ENCODE results near the gene P2RY8.
A peak's percentile ranks its signal among the peaks of the same experiment; 100 is the strongest.
"Not testable (repeated sequence)": the region's sequence is repeated elsewhere in the genome, so short reads cannot be mapped to it uniquely, and the experiment has no call there.

Gene P2RY8

DNA sequence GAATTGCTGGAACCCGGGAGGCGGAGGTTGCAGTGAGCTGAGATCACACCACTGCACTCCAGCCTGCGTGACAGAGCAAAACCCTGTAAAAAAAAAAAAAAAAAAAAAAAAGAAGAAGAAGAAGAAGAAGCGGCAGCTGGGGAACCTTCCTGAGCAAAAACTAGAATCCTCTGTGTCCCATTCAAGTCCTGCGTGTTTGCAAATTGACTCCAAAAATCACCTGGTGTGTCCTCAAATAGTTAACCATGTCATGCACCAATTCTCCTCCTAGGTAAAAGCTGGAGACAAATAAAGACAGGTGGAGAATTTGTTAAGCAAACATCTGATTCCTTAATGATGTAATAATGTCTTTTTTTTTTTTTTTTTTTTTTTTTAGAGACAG lies 52.4 kb downstream of the P2RY8 start:
- DNase-seq = no peak

DNA sequence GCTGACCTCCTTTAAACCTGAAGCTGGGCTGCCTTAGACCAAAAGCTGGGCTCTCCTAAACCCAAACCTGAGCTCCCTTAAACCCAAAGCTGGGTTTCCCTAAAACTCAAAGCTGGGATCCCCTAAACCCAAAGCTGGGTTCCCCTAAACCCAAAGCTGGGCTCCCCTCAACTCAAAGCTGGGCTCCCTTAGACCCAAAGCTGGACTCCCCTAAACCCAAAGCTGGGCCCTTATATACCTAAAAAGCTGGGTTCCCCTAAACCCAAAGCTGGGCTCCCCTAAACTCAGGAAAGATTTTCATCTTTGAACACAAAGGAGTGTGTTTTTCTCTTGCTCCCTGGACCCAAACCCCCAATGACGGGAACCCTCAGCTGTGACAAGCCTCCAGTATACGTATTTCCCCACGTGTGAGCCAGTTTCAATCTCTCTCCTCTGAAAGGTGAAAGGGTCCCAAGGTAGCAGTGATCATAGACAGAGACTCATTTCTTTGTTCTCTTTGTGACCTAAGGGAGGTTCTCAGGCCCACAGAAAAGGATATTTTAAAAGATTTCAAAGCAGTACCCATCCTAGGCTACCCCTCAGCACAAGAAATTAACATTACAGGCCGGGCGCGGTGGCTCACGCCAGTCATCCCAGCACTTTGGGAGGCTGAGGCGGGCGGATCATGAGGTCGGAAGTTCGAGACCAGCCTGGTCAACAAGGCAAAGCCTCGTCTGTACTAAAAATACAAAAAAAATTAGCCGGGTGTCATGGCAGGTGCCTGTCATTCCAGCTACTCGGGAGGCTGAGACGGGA lies 52.9 kb downstream of the P2RY8 start:
- no peak for DNase-seq

GRCh38 chrX:1482530-1482928 lies 54.5 kb downstream of the P2RY8 start:
- DNase-seq = not testable (repeated sequence)

DNA sequence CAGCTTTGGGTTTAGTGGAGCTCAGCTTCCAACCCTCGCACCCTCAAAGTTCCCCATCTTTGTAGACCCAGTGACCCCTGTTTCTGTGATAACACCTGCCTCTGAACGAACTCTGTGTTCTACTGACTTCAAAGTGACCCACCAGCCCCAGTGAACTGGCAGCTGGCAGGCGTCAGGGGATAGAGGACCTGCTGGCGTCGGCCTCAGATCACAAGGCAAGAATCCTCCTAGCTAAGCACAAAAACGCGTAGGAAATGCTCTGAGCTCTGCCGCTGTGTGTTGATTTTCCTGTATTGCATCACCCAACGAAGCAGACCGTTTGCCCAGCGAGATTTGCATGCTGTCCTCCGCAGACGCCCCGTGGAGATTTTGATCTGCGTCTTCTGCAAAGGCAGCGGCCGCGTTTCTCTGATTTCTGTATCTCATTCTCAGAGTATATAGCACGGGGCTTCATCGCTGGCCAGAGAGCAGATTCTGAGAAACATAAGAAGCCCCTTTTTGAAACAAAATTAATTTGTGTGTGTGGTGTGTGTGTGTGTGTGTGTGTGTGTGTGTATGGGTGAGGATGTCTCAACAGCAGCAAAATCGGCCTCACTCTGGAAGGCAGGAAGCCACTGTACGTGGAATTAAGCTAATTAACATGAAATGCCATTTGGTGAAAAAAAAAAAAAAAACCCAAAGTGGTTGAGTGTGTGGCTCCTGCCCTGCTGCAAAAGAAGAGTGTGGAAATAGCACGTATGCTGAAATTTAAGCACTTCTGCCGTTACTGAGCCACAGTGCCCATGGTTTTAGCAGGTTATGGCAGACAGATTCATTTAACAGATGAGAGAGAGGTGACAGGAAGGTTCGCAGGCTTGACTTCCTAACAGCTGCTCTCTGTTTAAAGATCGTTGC lies 55.1 kb downstream of the P2RY8 start:
- DNase-seq = no peak

DNA sequence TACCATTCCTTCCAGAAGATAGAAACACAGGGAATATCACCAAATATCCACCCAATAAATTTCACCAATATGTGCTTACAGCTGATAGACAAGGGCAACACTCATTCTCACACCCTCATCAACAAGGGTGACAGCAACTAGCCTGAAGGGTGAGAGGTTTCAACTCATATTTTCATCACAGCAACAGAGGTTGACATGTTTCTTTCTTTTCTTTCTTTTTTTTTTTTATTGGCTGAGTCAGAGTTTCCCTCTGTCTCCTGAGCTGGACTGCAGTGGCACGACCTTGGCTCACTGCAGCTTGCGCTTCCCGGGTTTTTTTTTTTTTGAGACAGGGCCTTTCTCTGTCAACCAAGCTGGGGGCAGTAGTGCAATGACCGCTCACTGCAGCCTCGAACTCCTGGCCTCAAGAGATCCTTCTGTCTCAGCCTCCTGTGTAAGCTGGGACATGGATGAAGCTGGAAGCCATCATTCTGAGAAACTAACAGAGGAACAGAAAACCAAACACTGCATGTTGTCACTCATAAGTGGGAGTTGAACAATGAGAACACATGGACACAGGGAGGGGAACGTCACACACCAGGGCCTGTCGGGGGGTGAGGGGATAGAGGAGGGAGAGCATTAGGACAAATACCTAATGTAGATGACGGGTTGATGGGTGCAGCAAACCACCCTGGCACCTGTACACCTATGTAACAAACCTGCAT lies 56.8 kb downstream of the P2RY8 start:
- DNase-seq = no peak

- DNase-seq = no peak
These were observed 59.1 kb downstream of the P2RY8 start for GRCh38 chrX:1477801-1478458.

DNA sequence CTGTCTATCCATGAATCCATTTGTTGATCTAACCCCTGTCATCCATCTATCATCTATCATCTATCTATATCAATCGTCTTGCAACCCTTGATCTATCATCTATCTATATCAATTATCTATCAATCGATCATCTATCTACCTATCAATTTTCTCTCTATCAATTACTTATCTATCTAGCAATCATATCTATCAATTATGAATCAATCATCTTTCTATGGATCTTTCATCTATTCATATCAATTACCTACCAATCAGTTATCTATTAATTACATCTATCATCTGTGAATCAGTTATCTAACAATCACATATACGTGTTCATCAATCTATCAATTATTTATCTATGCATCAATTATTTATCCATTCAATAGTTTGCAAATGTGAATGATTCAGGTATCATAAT lies 59.8 kb downstream of the P2RY8 start:
- no peak for DNase-seq

- DNase-seq = no peak
These were observed 60.3 kb downstream of the P2RY8 start for GRCh38 chrX:1476682-1477081.

- no peak for DNase-seq
These were observed 61.1 kb downstream of the P2RY8 start for GRCh38 chrX:1475881-1476280.

DNA sequence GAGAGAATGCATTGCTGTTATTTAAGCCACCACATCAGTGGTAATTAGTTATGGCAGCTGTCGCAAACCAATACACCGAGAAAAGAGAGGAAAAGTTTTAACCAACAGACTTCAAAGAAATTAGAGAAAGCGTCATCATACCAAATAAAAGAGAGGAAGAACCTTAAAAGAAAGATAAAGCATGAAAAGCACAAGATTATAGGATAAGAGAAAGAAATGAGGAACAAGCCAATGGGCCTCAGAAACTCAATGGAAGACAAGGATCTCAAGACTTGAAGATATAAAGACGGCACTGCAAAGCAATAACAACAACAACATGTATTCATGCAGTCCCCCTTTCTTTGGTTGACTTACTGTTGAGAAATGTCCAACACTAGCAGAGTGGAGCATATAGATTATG lies 61.5 kb downstream of the P2RY8 start:
- no peak for DNase-seq

DNA sequence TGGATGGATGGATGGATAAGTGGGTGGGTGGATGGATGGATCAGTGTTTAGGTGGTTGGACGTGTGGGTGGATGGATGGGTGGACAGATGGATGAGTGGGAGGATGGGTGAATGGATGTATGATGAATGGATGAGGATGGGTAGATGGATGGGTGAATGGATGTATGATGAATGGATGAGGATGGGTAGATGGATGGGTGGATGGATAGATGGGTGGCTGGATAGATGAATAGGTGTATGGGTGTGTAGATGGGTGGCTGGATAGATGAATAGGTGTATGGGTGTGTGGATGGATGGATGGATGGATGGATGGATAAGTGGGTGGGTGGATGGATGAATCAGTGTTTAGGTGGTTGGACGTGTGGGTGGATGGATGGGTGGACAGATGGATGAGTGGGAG lies 62.4 kb downstream of the P2RY8 start:
- DNase-seq = not testable (repeated sequence)

DNA sequence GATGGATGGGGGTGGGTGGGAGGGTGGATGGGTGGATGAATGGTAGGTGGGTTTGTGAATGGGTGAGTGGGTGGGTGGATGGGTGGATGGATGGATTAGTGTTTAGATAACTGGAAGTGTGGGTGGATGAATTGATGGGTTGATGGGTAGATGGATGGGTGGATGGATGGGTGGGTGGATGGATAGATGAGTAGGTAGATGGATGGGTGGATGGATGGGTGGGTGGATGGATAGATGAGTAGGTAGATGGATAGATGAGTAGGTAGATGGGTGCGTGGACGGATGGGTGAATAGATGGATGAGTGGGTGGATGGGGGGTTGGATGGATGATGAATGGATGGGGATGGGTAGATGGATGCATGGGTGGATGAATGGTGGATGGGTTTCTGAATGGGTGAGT lies 64.0 kb downstream of the P2RY8 start:
- DNase-seq = no peak

DNA sequence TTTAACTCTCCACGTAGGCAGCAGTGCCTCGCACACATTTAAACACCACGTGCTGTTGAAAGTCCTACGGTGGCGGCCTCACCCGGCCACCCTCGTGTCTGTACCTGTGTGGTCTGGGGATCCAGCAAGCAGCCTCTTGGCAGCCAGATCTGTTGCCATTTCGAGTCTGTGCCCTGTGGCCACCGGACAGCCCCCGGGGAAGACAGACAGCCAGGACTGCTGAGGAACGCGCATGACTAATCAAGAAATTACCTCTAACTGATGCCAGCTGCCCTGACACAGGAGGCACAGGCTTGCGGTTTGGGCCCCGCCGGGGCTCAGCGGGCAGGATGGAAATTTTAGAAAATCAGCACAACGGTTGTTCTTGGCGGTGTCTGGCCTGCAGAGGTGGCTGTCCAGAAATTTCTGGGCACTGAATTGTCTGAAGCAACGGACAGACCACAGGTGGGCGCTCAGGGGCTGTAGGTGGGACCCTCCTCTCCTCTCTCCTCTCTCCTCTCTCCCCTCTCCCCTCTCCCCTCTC lies 68.7 kb downstream of the P2RY8 start:
- peak; percentile 7 to 43 (median 36) for DNase-seq

- DNase-seq = no peak
These were observed 69.9 kb downstream of the P2RY8 start for GRCh38 chrX:1466971-1467561.

DNA sequence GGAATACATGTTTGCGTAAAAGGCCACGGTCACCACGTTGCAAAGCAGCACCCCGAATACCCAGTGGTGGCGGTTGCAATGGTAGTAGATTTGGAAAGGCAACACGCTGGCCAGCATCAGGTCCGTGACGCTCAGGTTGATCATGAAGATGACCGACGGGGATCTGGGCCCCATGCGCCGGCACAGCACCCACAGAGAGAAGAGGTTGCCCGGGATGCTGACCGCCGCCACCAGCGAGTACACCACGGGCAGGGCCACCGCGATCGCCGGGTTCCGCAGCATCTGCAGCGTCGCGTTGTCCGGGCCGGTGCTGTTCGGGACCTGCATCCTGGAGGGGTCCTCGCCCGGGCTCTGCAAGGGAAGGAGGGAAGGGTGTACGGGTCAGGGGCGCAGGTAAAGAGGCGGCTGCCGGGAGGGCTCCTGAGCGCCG lies 70.7 kb downstream of the P2RY8 start:
- no peak for DNase-seq

- DNase-seq = no peak
These were observed 71.4 kb downstream of the P2RY8 start for GRCh38 chrX:1465286-1466231.

DNA sequence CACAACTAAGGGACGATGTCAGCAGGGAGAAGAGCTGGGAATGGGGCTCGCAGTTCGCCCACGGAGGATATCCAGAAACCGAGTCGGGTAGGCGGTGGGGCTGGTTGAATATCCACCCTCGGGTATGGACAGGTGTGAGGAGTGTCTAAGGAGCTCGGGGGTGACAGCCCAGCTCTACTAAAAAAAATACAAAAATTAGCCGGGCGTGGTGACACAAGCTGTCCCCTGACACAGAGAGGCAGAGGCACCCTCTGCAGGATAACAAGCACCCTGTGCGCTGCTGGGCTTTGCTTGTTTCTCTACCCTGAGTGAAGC lies 72.1 kb downstream of the P2RY8 start:
- DNase-seq = no peak

DNA sequence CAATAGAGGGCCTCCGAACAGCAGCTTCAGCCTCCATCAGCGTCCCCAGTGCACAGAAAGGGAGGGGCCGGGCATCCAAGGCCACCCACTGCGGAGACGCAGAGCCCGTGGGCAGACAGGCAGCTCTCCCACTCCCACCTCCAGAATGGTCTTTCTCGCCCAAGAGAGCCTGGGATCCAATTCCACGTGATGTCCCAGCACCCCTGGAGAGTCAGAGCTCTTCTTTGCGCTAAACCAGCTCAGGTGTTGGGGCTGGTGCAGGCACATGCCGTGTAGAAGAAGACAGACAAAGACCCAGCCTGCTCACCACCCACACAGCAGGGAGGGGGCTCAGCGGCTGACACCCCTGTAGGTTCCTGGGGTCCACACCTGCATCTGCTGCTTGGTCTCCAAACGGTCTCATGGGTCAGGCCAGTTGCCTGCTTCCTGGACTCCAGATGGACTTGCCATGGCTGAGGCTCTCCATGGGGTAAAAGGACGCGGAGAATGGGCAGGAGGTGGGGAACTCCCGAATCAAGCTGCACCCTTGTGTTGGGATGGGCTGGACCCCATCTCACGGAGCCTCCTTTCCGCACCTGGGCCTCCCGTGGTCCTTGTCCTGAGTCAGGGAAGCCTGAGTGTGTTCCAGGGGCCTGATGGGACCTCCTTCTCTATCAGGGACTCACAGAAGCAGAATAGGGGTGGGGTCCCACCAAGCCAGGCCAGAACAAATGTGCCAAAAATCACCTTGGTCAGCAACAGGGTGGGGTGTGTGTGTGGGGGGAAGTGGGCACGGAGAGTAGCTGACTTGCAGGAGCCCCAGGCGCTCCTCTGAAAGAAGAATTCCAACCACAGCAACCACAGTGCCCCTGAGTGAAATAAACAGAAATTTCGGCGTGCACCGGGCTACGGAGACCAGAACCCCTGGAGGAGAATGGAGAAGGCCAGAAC lies 72.7 kb downstream of the P2RY8 start:
- DNase-seq = no peak

- DNase-seq = no peak
These were observed 73.4 kb downstream of the P2RY8 start for GRCh38 chrX:1463581-1463980.

Measured in activated naive CD4-positive, alpha-beta T cell (primary cell).